ENCODE measurements around the gene TAAR2.

Gene TAAR2

DNA sequence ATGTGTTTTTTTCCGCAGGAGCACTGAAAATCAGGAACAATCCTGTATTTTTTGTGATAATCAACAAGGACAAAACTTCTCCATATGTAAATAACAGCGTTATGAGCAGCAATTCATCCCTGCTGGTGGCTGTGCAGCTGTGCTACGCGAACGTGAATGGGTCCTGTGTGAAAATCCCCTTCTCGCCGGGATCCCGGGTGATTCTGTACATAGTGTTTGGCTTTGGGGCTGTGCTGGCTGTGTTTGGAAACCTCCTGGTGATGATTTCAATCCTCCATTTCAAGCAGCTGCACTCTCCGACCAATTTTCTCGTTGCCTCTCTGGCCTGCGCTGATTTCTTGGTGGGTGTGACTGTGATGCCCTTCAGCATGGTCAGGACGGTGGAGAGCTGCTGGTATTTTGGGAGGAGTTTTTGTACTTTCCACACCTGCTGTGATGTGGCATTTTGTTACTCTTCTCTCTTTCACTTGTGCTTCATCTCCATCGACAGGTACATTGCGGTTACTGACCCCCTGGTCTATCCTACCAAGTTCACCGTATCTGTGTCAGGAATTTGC is 53.8 kb downstream of the TAAR2 start, which contains the start of gene TAAR6:
TSS of gene TAAR6 (plus strand) at position 102 of the 557 bp plus-strand sequence. CDS start at position 102, 0 bp downstream.
- in situ Hi-C loops (cut with HindIII; ENCODE audit: low sequenced_read_pairs) = no loop called here
- no peak for DNase-seq (ENCODE audit: low read depth, low spot score)
- no peak within 1 kb of the TSS for H3K4me3 ChIP-seq (ENCODE audit: low read depth, low read length)
- TF ChIP-seq, protein P1, sequence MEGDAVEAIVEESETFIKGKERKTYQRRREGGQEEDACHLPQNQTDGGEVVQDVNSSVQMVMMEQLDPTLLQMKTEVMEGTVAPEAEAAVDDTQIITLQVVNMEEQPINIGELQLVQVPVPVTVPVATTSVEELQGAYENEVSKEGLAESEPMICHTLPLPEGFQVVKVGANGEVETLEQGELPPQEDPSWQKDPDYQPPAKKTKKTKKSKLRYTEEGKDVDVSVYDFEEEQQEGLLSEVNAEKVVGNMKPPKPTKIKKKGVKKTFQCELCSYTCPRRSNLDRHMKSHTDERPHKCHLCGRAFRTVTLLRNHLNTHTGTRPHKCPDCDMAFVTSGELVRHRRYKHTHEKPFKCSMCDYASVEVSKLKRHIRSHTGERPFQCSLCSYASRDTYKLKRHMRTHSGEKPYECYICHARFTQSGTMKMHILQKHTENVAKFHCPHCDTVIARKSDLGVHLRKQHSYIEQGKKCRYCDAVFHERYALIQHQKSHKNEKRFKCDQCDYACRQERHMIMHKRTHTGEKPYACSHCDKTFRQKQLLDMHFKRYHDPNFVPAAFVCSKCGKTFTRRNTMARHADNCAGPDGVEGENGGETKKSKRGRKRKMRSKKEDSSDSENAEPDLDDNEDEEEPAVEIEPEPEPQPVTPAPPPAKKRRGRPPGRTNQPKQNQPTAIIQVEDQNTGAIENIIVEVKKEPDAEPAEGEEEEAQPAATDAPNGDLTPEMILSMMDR (IDR thresholded peaks at IDR 0.05; ENCODE audit: low read depth, low read length) = no peak

DNA sequence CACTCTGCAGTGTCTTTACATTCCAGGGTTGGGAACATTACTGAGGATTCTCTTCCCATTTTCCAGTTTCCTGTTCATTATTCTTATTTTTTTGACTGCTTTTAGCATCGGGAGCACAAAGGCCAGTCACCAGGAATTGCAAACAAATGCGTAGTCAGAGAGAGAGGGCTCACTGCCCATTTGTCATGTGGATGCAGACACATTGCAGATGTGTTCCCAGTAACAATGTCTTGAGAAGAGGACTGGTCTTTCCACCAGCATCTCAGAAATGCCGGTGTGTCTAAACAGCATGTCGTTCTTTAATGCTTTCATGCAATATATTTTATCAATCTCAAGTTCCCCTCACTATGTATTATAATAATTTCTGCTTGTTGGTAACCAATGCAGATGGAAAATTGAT is 54.9 kb downstream of the TAAR2 start:
- no peak for DNase-seq (ENCODE audit: low read depth, low spot score)
- in situ Hi-C loops (cut with HindIII; ENCODE audit: low sequenced_read_pairs) = no loop called here
- TF ChIP-seq, protein P1 (IDR thresholded peaks at IDR 0.05; ENCODE audit: low read depth, low read length) = no peak
- no peak overlapping the region for H3K4me3 ChIP-seq (ENCODE audit: low read depth, low read length)

DNA sequence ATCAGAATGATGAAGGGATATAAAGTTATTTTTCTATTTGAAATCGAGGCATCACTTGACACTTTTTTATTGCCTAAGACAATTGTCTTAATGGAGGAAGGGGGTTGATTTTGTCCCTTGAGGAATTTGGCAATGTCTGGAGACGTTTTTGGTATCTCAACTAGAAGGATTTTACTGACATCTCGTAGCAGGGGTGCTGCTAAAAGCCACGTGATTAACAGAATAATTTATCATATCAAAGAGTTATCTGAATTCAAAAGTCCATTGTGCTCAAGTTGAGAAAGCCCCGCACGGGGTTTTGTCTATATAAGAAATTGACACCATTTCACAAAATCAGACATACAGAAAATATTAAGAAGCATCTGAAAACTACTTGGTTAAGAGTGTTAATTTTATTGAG is 55.5 kb downstream of the TAAR2 start:
- DNase-seq (ENCODE audit: low read depth, low spot score) = no peak
- no peak overlapping the region for H3K4me3 ChIP-seq (ENCODE audit: low read depth, low read length)
- in situ Hi-C loops (cut with HindIII; ENCODE audit: low sequenced_read_pairs) = no loop called here
- TF ChIP-seq, protein P1 (IDR thresholded peaks at IDR 0.05; ENCODE audit: low read depth, low read length) = no peak

DNA sequence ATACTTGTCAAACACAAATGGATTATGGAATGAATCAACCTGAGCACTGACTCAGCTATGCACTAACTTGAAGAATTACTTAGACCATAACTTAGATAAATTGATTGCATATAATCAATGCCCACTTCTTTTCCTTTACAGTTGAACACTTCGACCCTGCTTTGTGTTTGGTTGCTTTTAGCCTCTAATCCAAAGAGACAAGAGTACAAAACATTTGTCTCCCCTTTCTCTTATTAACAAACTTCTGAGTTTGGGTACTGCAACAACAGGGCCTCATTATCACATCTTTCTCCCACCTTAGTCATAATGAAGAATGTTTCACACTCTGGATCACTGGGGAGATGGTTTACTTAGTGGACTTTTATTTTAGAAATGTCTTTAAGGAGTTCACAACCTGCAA is 56.5 kb downstream of the TAAR2 start:
- TF ChIP-seq, protein P1 (IDR thresholded peaks at IDR 0.05; ENCODE audit: low read depth, low read length) = no peak
- no peak for DNase-seq (ENCODE audit: low read depth, low spot score)
- in situ Hi-C loops (cut with HindIII; ENCODE audit: low sequenced_read_pairs) = no loop called here
- no peak overlapping the region for H3K4me3 ChIP-seq (ENCODE audit: low read depth, low read length)
